DOHH2 (cell line): ENCODE data around the gene NAA20.

Experiments
- H3F3A ChIP-seq: fragments of 200-600 bp; sonication (generic), shearing (Covaris generic); 2 replicates; pipeline ENCODE4 v1.6.0; 2016; ENCODE audit warnings: antibody characterized with exemption, mild to moderate bottlenecking; ENCODE audit not compliant: control insufficient read depth, insufficient read depth
- H3K27ac ChIP-seq: fragments of 200-600 bp; sonication (generic); 2 replicates; pipeline ENCODE4 v1.5.1; 2014; ENCODE audit warnings: low read depth, mild to moderate bottlenecking, low read length, moderate library complexity
- H3K27me3 ChIP-seq: fragments of 200-600 bp; sonication (generic); 2 replicates; pipeline ENCODE4 v1.6.1; 2014; ENCODE audit warnings: mild to moderate bottlenecking, low read length, mixed read lengths; ENCODE audit not compliant: control insufficient read depth
- H3K36me3 ChIP-seq: fragments of 200-600 bp; sonication (generic); 2 replicates; pipeline ENCODE4 v1.6.1; 2014; ENCODE audit warnings: mild to moderate bottlenecking, low read length, moderate library complexity, mixed read lengths; ENCODE audit not compliant: control insufficient read depth
- H3K4me1 ChIP-seq: fragments of 200-600 bp; sonication (generic); 2 replicates; pipeline ENCODE4 v1.6.1; 2014; ENCODE audit warnings: mild to moderate bottlenecking, low read length, mixed read lengths; ENCODE audit not compliant: control insufficient read depth
- H3K4me2 ChIP-seq: fragments of 200-600 bp; sonication (generic); 2 replicates; pipeline ENCODE4 v1.6.0; 2014; ENCODE audit warnings: mild to moderate bottlenecking, low read length, moderate library complexity
- H3K4me3 ChIP-seq: fragments of 200-600 bp; sonication (generic); 2 replicates; pipeline ENCODE4 v1.5.1; 2014; ENCODE audit warnings: mild to moderate bottlenecking, low read length, mixed read lengths
- H3K79me2 ChIP-seq: fragments of 200-600 bp; sonication (generic); 2 replicates; pipeline ENCODE4 v1.6.1; 2014; ENCODE audit warnings: mild to moderate bottlenecking, low read length, mixed read lengths; ENCODE audit not compliant: control insufficient read depth
- H3K9me2 ChIP-seq: fragments of 200-600 bp; sonication (generic); replicated peaks from 2 replicates; pipeline ENCODE4 v1.6.1; 2014; ENCODE audit warnings: mild to moderate bottlenecking, low read length, mixed read lengths; ENCODE audit not compliant: control insufficient read depth
- H3K9me3 ChIP-seq: fragments of 200-600 bp; sonication (generic); 2 replicates; pipeline ENCODE4 v1.6.1; 2014; ENCODE audit warnings: antibody characterized with exemption, low read length, mixed read lengths; ENCODE audit not compliant: control insufficient read depth, insufficient read depth
- H4K20me1 ChIP-seq: fragments of 200-600 bp; sonication (generic); 2 replicates; pipeline ENCODE4 v1.6.0; 2014; ENCODE audit warnings: low read depth, mild to moderate bottlenecking, antibody characterized with exemption, low read length, moderate library complexity; ENCODE audit not compliant: control insufficient read depth, insufficient read depth
- EZH2phosphoT487 ChIP-seq: fragments of 200-600 bp; sonication (generic); IDR thresholded peaks from 2 replicates; pipeline ENCODE4 v1.6.1; 2017; ENCODE audit warnings: borderline replicate concordance, mild to moderate bottlenecking, antibody characterized with exemption, low read length, moderate library complexity, mixed read lengths
- TF ChIP-seq, protein P1 (sequence below): fragments of 200-600 bp; sonication (generic); IDR thresholded peaks from one replicate; pipeline ENCODE4 v1.5.1; 2014; ENCODE audit warnings: antibody characterized with exemption, mild to moderate bottlenecking, low read depth, low read length; ENCODE audit not compliant: poor library complexity, severe bottlenecking

NAA20 gene

DNA sequence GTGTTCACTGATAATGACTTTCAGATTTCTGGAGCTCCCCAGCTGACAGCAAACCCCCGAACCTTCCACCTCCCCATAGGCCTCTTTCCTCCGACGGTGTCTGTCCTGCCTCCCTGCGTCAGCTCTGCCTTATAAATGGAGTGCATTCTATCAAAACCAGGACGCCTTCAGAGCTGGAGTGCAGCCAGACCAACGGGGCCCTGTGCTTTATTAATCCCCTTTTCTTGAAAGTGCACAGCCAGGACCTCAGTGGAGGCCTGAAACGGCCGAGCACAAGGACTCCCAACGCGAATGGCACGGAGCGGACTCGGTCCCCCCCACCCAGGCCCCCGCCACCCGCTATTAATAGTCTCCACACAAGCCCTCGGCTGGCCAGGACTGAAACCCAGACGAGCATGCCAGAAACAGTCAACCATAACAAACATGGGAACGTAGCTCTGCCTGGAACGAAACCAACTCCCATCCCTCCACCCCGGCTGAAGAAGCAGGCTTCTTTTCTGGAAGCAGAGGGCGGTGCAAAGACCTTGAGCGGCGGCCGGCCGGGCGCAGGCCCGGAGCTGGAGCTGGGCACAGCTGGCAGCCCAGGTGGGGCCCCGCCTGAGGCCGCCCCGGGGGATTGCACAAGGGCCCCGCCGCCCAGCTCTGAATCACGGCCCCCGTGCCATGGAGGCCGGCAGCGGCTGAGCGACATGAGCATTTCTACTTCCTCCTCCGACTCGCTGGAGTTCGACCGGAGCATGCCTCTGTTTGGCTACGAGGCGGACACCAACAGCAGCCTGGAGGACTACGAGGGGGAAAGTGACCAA lies 42.3 kb upstream of the NAA20 start:
- no peaks in the 10 kb centered on the region for H3K79me2 ChIP-seq
- H3K27me3 ChIP-seq, result peaks cover 3% of the 10 kb centered on the region; the same call in 1 of the 2 replicates
- no peaks in the 10 kb centered on the region for H3K4me1 ChIP-seq
- no peaks in the 10 kb centered on the region for H3K36me3 ChIP-seq
- no peaks in the 10 kb centered on the region for H3K9me3 ChIP-seq
- TF ChIP-seq EZH2phosphoT487, result no peak
- TF ChIP-seq, protein P1, sequence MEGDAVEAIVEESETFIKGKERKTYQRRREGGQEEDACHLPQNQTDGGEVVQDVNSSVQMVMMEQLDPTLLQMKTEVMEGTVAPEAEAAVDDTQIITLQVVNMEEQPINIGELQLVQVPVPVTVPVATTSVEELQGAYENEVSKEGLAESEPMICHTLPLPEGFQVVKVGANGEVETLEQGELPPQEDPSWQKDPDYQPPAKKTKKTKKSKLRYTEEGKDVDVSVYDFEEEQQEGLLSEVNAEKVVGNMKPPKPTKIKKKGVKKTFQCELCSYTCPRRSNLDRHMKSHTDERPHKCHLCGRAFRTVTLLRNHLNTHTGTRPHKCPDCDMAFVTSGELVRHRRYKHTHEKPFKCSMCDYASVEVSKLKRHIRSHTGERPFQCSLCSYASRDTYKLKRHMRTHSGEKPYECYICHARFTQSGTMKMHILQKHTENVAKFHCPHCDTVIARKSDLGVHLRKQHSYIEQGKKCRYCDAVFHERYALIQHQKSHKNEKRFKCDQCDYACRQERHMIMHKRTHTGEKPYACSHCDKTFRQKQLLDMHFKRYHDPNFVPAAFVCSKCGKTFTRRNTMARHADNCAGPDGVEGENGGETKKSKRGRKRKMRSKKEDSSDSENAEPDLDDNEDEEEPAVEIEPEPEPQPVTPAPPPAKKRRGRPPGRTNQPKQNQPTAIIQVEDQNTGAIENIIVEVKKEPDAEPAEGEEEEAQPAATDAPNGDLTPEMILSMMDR, result no peak
- H3K9me2 ChIP-seq, result no peaks in the 10 kb centered on the region
- no peak overlapping the region for H3K4me3 ChIP-seq
- H3F3A ChIP-seq, result no peaks in the 10 kb centered on the region
- no peaks in the 10 kb centered on the region for H4K20me1 ChIP-seq
- no peak overlapping the region for H3K4me2 ChIP-seq
- no peak overlapping the region for H3K27ac ChIP-seq

DNA sequence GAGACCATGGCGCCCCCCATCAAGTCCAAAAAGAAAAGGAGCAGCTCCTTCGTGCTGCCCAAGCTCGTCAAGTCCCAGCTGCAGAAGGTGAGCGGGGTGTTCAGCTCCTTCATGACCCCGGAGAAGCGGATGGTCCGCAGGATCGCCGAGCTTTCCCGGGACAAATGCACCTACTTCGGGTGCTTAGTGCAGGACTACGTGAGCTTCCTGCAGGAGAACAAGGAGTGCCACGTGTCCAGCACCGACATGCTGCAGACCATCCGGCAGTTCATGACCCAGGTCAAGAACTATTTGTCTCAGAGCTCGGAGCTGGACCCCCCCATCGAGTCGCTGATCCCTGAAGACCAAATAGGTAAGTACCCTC lies 41.7 kb upstream of the NAA20 start:
- Histone ChIP-seq H3K9me3 (no peaks in the 10 kb centered on the region), H3K4me3 (no peak overlapping the region), H3K4me1 (no peaks in the 10 kb centered on the region), H3K27me3 (no peaks in the 10 kb centered on the region), H3K9me2 (no peaks in the 10 kb centered on the region), H3K4me2 (no peak overlapping the region), H3K79me2 (no peaks in the 10 kb centered on the region), H3K27ac (no peak overlapping the region), H4K20me1 (no peaks in the 10 kb centered on the region), H3K36me3 (no peaks in the 10 kb centered on the region), H3F3A (no peaks in the 10 kb centered on the region)
- TF ChIP-seq EZH2phosphoT487, result no peak
- TF ChIP-seq, protein P1, result no peak

DNA sequence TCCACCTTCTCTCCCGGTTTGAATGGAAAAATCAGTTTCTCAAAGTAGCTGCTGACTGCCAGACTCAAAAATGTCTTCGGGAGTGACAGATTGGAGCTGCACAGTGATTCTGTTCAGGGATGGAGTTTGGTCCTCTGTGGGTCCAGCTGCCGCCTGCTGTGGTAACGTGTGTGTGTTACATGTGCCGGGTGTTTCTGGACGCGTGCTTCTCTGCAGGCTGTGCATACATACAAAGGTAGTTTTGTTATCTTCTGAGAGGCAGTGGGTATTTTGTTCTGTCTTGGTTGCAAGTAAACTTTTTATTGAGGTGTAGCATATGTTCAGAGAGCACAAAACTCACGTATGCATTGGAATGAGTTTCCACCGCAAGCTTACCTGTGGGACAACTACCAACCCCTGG lies 41.3 kb upstream of the NAA20 start:
- no peaks in the 10 kb centered on the region for H3K9me2 ChIP-seq
- H3K36me3 ChIP-seq, result no peaks in the 10 kb centered on the region
- H3F3A ChIP-seq, result no peaks in the 10 kb centered on the region
- no peaks in the 10 kb centered on the region for H3K4me1 ChIP-seq
- H3K27ac ChIP-seq, result no peak overlapping the region
- no peak overlapping the region for H3K4me3 ChIP-seq
- TF ChIP-seq EZH2phosphoT487, result no peak
- TF ChIP-seq, protein P1, result no peak
- H3K27me3 ChIP-seq, result no peaks in the 10 kb centered on the region
- H4K20me1 ChIP-seq, result no peaks in the 10 kb centered on the region
- H3K9me3 ChIP-seq, result no peaks in the 10 kb centered on the region
- H3K4me2 ChIP-seq, result no peak overlapping the region
- H3K79me2 ChIP-seq, result no peaks in the 10 kb centered on the region
